K562 (cell line): ENCODE results near the gene TLCD1. TPM values are rescaled to one million over a fixed set of nuclear protein-coding genes. Genes with fewer than 3 reads are reported as not detected.

ENCODE experiments used
- ATF6 ChIP-seq: sonication (generic); formaldehyde crosslinking; IDR thresholded peaks from 2 replicates; pipeline ENCODE4 v1.4.0; 2020; ENCODE audit warnings: mild to moderate bottlenecking, missing genetic modification reagents
- CC2D1A ChIP-seq: fragments of 450-650 bp; IDR thresholded peaks from 2 replicates; pipeline ENCODE4 v1.6.1; 2017; ENCODE audit warnings: mild to moderate bottlenecking
- MGA ChIP-seq: fragments of 450-650 bp; IDR thresholded peaks from 2 replicates; pipeline ENCODE4 v1.6.1; 2016; ENCODE audit warnings: mild to moderate bottlenecking, moderate library complexity
- MTF1 ChIP-seq: fragments of 250-450 bp; sonication (Bioruptor Pico); IDR thresholded peaks from 2 replicates; pipeline ENCODE4 v1.9.0; 2021; ENCODE audit warnings: moderate library complexity, mild to moderate bottlenecking, inconsistent platforms, borderline replicate concordance
- RBBP5 ChIP-seq: fragments of 200-600 bp; sonication (generic); IDR thresholded peaks from 2 replicates; pipeline ENCODE4 v1.6.1; 2012; ENCODE audit warnings: borderline replicate concordance, mild to moderate bottlenecking, low read length, control low read depth, inconsistent platforms; ENCODE audit not compliant: insufficient read depth, poor library complexity, severe bottlenecking
- ZBTB26 ChIP-seq: fragments of 450-650 bp; formaldehyde crosslinking; IDR thresholded peaks from 2 replicates; pipeline ENCODE4 v1.4.0; 2022; ENCODE audit warnings: missing genetic modification characterization
- ZNF449 ChIP-seq: fragments of 250-450 bp; sonication (Bioruptor Pico); IDR thresholded peaks from 2 replicates; pipeline ENCODE4 v1.8.0; 2022; ENCODE audit warnings: moderate library complexity, mild to moderate bottlenecking, inconsistent platforms
- ZNF778 ChIP-seq: fragments of 450-650 bp; formaldehyde crosslinking; IDR thresholded peaks from 2 replicates; pipeline ENCODE4 v1.4.0; 2020; ENCODE audit warnings: mild to moderate bottlenecking, moderate library complexity
- polyA plus RNA-seq, 8 experiments: library from polyadenylated mRNA; depleted of rRNA in 4 of 8; stranded (reverse) in 5 of 8; unstranded in 3 of 8; fragments of >200 nt; fragmentation: Nextera tagmentation in 2 of 8; fragmentation: Illumina TruSeq in 1 of 8; extraction: Ambion mirVana in 2 of 8; extraction: Trizol in 1 of 8; gene quantifications; 2 replicates each; pipeline versions ENCODE4 v1.2.1 to v1.2.3, GENCODE V29; 2011 to 2014; ENCODE audit warnings: inconsistent platforms in 1 of 8, missing spikeins in 1 of 8
- total RNA-seq, 7 experiments: library from RNA; depleted of rRNA in 6 of 7; stranded (reverse); fragments of >200 nt in 6 of 7; fragmentation: Illumina TruSeq in 2 of 7; extraction: Trizol in 2 of 7; gene quantifications; 2 replicates each; pipeline versions ENCODE4 v1.2.1 to v1.2.3, GENCODE V29; 2011 to 2021; ENCODE audit warnings: low replicate concordance in 1 of 7

The TLCD1 gene
- total and polyA plus RNA-seq, 9 of the 15 experiments (the other 6 are each of a cell fraction or from before 2014, with no cell fraction given), result 6.8 to 37.7 (median 21.7) TPM

- TF ChIP-seq ZNF449 (CRISPR knock-in tag), result peak; percentile 71; the same call in 1 of the 2 replicates
- TF ChIP-seq CC2D1A, result no peak
- no peak for TF ChIP-seq RBBP5
- TF ChIP-seq ZNF778 (CRISPR knock-in tag), result no peak
- no peak for TF ChIP-seq ZBTB26 (CRISPR knock-in tag)
- TF ChIP-seq MGA, result no peak; the same call in 1 of the 2 replicates
- no peak for TF ChIP-seq ATF6
- TF ChIP-seq MTF1 (CRISPR knock-in tag), result no peak
These were observed 18.3 kb upstream of the TLCD1 start (continued) for GRCh38 chr17:28744104-28744971.
